NCI-H2196 treated with DMSO at 0.1 percent for 48 hours (cell line): ENCODE data around the gene SLC24A4.

Experiments used
- DNase-seq: peaks from one replicate; lab custom pipeline; 2025; ENCODE audit not compliant: unreplicated experiment; lab: John Stamatoyannopoulos, UW

The SLC24A4 gene

GRCh38 chr14:92455231-92455630 lies 132.3 kb downstream of the SLC24A4 start:
- no peak for DNase-seq

GRCh38 chr14:92456215-92457015 lies 133.4 kb downstream of the SLC24A4 start:
- DNase-seq, result no peak

- DNase-seq, result no peak
Measured at GRCh38 chr14:92457016-92457565, 134.1 kb downstream of the SLC24A4 start.

- DNase-seq, result no peak
Measured at GRCh38 chr14:92458136-92459029, 135.4 kb downstream of the SLC24A4 start.

GRCh38 chr14:92459030-92459949 lies 136.3 kb downstream of the SLC24A4 start:
- DNase-seq, result no peak

- DNase-seq, result no peak
Measured at GRCh38 chr14:92459950-92460421, 137.0 kb downstream of the SLC24A4 start.

- no peak for DNase-seq
Measured at GRCh38 chr14:92460541-92460915, 137.6 kb downstream of the SLC24A4 start.

GRCh38 chr14:92460916-92461579 lies 138.1 kb downstream of the SLC24A4 start:
- DNase-seq, result no peak

GRCh38 chr14:92461891-92462290 lies 138.9 kb downstream of the SLC24A4 start:
- DNase-seq, result no peak

GRCh38 chr14:92462568-92462967 lies 139.6 kb downstream of the SLC24A4 start:
- no peak for DNase-seq

GRCh38 chr14:92463141-92463540 lies 140.2 kb downstream of the SLC24A4 start:
- DNase-seq, result no peak

GRCh38 chr14:92464156-92464555 lies 141.2 kb downstream of the SLC24A4 start:
- DNase-seq, result no peak

GRCh38 chr14:92464716-92465115 lies 141.8 kb downstream of the SLC24A4 start:
- DNase-seq, result no peak

GRCh38 chr14:92465353-92466055 lies 142.5 kb downstream of the SLC24A4 start:
- DNase-seq, result no peak

- no peak for DNase-seq
Measured at GRCh38 chr14:92466059-92466458, 143.1 kb downstream of the SLC24A4 start.

GRCh38 chr14:92469515-92469914 lies 146.6 kb downstream of the SLC24A4 start:
- no peak for DNase-seq

- DNase-seq, result no peak
Measured at GRCh38 chr14:92470215-92470614, 147.2 kb downstream of the SLC24A4 start.

GRCh38 chr14:92470811-92471210 lies 147.8 kb downstream of the SLC24A4 start:
- no peak for DNase-seq

GRCh38 chr14:92471919-92472318 lies 149.0 kb downstream of the SLC24A4 start:
- DNase-seq, result no peak
